ENCODE measurements around the gene IL17RD.

Gene IL17RD

GRCh38 chr3:57089043-57089442 is 76.1 kb downstream of the IL17RD start:
- no peaks in the 10 kb centered on the region for H3K4me1 ChIP-seq (ENCODE audit: control insufficient read depth, low read length)
- no peaks in the 10 kb centered on the region for H3F3A ChIP-seq (ENCODE audit: control insufficient read depth, insufficient read depth)
- no peaks in the 10 kb centered on the region for H4K20me1 ChIP-seq (ENCODE audit: control insufficient read depth, insufficient read depth, low read depth, low read length)
- H3K79me2 ChIP-seq (ENCODE audit: control insufficient read depth, low read length) = no peaks in the 10 kb centered on the region
- TF ChIP-seq EZH2phosphoT487 (IDR thresholded peaks at IDR 0.05; ENCODE audit: borderline replicate concordance, low read length) (no peak), CTCF (IDR thresholded peaks at IDR 0.05; ENCODE audit: low read depth, low read length, poor library complexity, severe bottlenecking) (no peak)
- H3K4me2 ChIP-seq (ENCODE audit: low read length) = no peak overlapping the region
- H3K9me2 ChIP-seq (replicated peaks; ENCODE audit: control insufficient read depth, low read length) = no peaks in the 10 kb centered on the region
- peaks cover 12% of the 10 kb centered on the region for H3K27me3 ChIP-seq (ENCODE audit: control insufficient read depth, low read length)
- H3K27ac ChIP-seq (ENCODE audit: low read depth, low read length) = no peak overlapping the region
- no peak overlapping the region for H3K4me3 ChIP-seq (ENCODE audit: low read length)
- no peaks in the 10 kb centered on the region for H3K36me3 ChIP-seq (ENCODE audit: control insufficient read depth, low read length)
- H3K9me3 ChIP-seq (ENCODE audit: control insufficient read depth, insufficient read depth, low read length) = no peaks in the 10 kb centered on the region

- TF ChIP-seq EZH2phosphoT487 (IDR thresholded peaks at IDR 0.05; ENCODE audit: borderline replicate concordance, low read length) (no peak), CTCF (IDR thresholded peaks at IDR 0.05; ENCODE audit: low read depth, low read length, poor library complexity, severe bottlenecking) (no peak)
- no peaks in the 10 kb centered on the region for H3K9me3 ChIP-seq (ENCODE audit: control insufficient read depth, insufficient read depth, low read length)
- H3K27me3 ChIP-seq (ENCODE audit: control insufficient read depth, low read length) = peaks cover 12% of the 10 kb centered on the region
- H3K9me2 ChIP-seq (replicated peaks; ENCODE audit: control insufficient read depth, low read length) = no peaks in the 10 kb centered on the region
- no peak overlapping the region for H3K27ac ChIP-seq (ENCODE audit: low read depth, low read length)
- H3K4me1 ChIP-seq (ENCODE audit: control insufficient read depth, low read length) = no peaks in the 10 kb centered on the region
- H3K4me3 ChIP-seq (ENCODE audit: low read length) = no peak overlapping the region
- H4K20me1 ChIP-seq (ENCODE audit: control insufficient read depth, insufficient read depth, low read depth, low read length) = no peaks in the 10 kb centered on the region
- H3K4me2 ChIP-seq (ENCODE audit: low read length) = no peak overlapping the region
- H3K36me3 ChIP-seq (ENCODE audit: control insufficient read depth, low read length) = no peaks in the 10 kb centered on the region
- no peaks in the 10 kb centered on the region for H3F3A ChIP-seq (ENCODE audit: control insufficient read depth, insufficient read depth)
- H3K79me2 ChIP-seq (ENCODE audit: control insufficient read depth, low read length) = no peaks in the 10 kb centered on the region
Observed at GRCh38 chr3:57088503-57088902, 76.7 kb downstream of the IL17RD start.

- Histone ChIP-seq H4K20me1 (ENCODE audit: control insufficient read depth, insufficient read depth, low read depth, low read length) (no peaks in the 10 kb centered on the region), H3K4me2 (ENCODE audit: low read length) (no peak overlapping the region)
Observed at GRCh38 chr3:57087361-57088092, 77.6 kb downstream of the IL17RD start.

More at GRCh38 chr3:57087361-57088092, 77.6 kb downstream of the IL17RD start:
- H3K27me3 ChIP-seq (ENCODE audit: control insufficient read depth, low read length) = peaks cover 12% of the 10 kb centered on the region
- no peaks in the 10 kb centered on the region for H3K9me2 ChIP-seq (replicated peaks; ENCODE audit: control insufficient read depth, low read length)
- H3K4me1 ChIP-seq (ENCODE audit: control insufficient read depth, low read length) = no peaks in the 10 kb centered on the region
- TF ChIP-seq CTCF (IDR thresholded peaks at IDR 0.05; ENCODE audit: low read depth, low read length, poor library complexity, severe bottlenecking) = no peak
- H3K79me2 ChIP-seq (ENCODE audit: control insufficient read depth, low read length) = no peaks in the 10 kb centered on the region
- H3F3A ChIP-seq (ENCODE audit: control insufficient read depth, insufficient read depth) = no peaks in the 10 kb centered on the region
- H3K27ac ChIP-seq (ENCODE audit: low read depth, low read length) = no peak overlapping the region
- H3K36me3 ChIP-seq (ENCODE audit: control insufficient read depth, low read length) = no peaks in the 10 kb centered on the region
- H3K4me3 ChIP-seq (ENCODE audit: low read length) = no peak overlapping the region
- no peaks in the 10 kb centered on the region for H3K9me3 ChIP-seq (ENCODE audit: control insufficient read depth, insufficient read depth, low read length)
